ENCODE results near the gene PPP1R3D. TPM values are rescaled to one million over a fixed set of nuclear protein-coding genes. Genes with fewer than 3 reads are reported as not detected.

Gene PPP1R3D
- 0.28 and 0.30 TPM in 2 replicates for total RNA-seq (ENCODE audit: low replicate concordance)

- peaks cover 11% of the 10 kb centered on the region for H3K36me3 Mint-ChIP-seq
- H3K4me1 Mint-ChIP-seq, result peaks cover 38% of the 10 kb centered on the region
- no peak within 1 kb of the TSS for H3K9ac ChIP-seq
Observed at GRCh38 chr20:59940129-59940955, at the start of gene PPP1R3D, which contains the start of gene FAM217B. Gene PPP1R3D, minus strand, starts transcription at chr20:59940305. Its CDS starts 374 bp downstream, at chr20:59939931. Gene FAM217B, plus strand, starts transcription at chr20:59940389. Its CDS starts 3,555 bp downstream, at chr20:59943944.

GRCh38 chr20:59988141-59988540 is 48.0 kb upstream of the PPP1R3D start:
- Histone ChIP-seq H2AFZ (replicated peaks) (no peak overlapping the region), H3K9me3 (ENCODE audit: low read depth) (no peaks in the 10 kb centered on the region), H3K79me2 (ENCODE audit: low read depth) (no peaks in the 10 kb centered on the region), H3K9ac (no peak overlapping the region), H4K20me1 (ENCODE audit: low read depth) (no peaks in the 10 kb centered on the region), H3K4me3 (no peak overlapping the region), H3K27me3 (no peaks in the 10 kb centered on the region), H3F3A (ENCODE audit: low read depth) (no peaks in the 10 kb centered on the region), H3K36me3 (no peaks in the 10 kb centered on the region), H3K27ac (no peak overlapping the region), H3K4me1 (peaks cover 7% of the 10 kb centered on the region), H3K4me2 (peak overlapping the region; percentile 40)
- DNase-seq (ENCODE audit: low spot score), result no peak
- Mint-ChIP-seq H3K4me3 (no peak overlapping the region), H3K27me3 (ENCODE audit: insufficient read depth, low read depth) (peaks cover 4% of the 10 kb centered on the region), H3K4me1 (peaks cover 6% of the 10 kb centered on the region), H3K36me3 (no peaks in the 10 kb centered on the region), H3K27ac (no peak overlapping the region), H3K9me3 (peaks cover 4% of the 10 kb centered on the region)
- TF ChIP-seq EZH2 (IDR thresholded peaks at IDR 0.05) (no peak), CTCF (IDR thresholded peaks at IDR 0.05) (no peak), EZH2phosphoT487 (IDR thresholded peaks at IDR 0.05) (no peak)

More at GRCh38 chr20:59940129-59940955, at the start of gene PPP1R3D, which contains the start of gene FAM217B:
- no peaks in the 10 kb centered on the region for H3K27me3 Mint-ChIP-seq (ENCODE audit: insufficient read depth, low read depth)
- no peaks in the 10 kb centered on the region for H3K9me3 Mint-ChIP-seq
- peak; percentile 91 for DNase-seq (ENCODE audit: low spot score)
- peaks cover 17% of the 10 kb centered on the region for H3F3A ChIP-seq (ENCODE audit: low read depth)
- H3K79me2 ChIP-seq (ENCODE audit: low read depth), result no peaks in the 10 kb centered on the region
- peak within 1 kb of the TSS; percentile 95 for H3K27ac Mint-ChIP-seq
- peaks cover 9% of the 10 kb centered on the region for H3K4me1 ChIP-seq
- H2AFZ ChIP-seq (replicated peaks), result peak within 1 kb of the TSS; percentile 69
- no peak for TF ChIP-seq EZH2 (IDR thresholded peaks at IDR 0.05)
- TF ChIP-seq CTCF (IDR thresholded peaks at IDR 0.05), result peak; percentile 18
- TF ChIP-seq EZH2phosphoT487 (IDR thresholded peaks at IDR 0.05), result peak; percentile 37
- peak within 1 kb of the TSS; percentile 50 for H3K4me3 ChIP-seq
- H3K4me3 Mint-ChIP-seq, result peak within 1 kb of the TSS; percentile 98
- no peaks in the 10 kb centered on the region for H3K9me3 ChIP-seq (ENCODE audit: low read depth)
- no peaks in the 10 kb centered on the region for H4K20me1 ChIP-seq (ENCODE audit: low read depth)
- H3K4me2 ChIP-seq, result peak within 1 kb of the TSS; percentile 71
- peaks cover 48% of the 10 kb centered on the region for H3K27me3 ChIP-seq
- H3K27ac ChIP-seq, result peak within 1 kb of the TSS; percentile 13
- H3K36me3 ChIP-seq, result no peaks in the 10 kb centered on the region

- H3K9me3 Mint-ChIP-seq, result peaks cover 4% of the 10 kb centered on the region
- peaks cover 4% of the 10 kb centered on the region for H3K27me3 Mint-ChIP-seq (ENCODE audit: insufficient read depth, low read depth)
- no peaks in the 10 kb centered on the region for H3K36me3 Mint-ChIP-seq
- H3K9me3 ChIP-seq (ENCODE audit: low read depth), result no peaks in the 10 kb centered on the region
- H2AFZ ChIP-seq (replicated peaks), result no peak overlapping the region
- H3K36me3 ChIP-seq, result no peaks in the 10 kb centered on the region
- no peak overlapping the region for H3K9ac ChIP-seq
- H3K27ac ChIP-seq, result no peak overlapping the region
- no peak overlapping the region for H3K4me3 Mint-ChIP-seq
- H3K27me3 ChIP-seq, result no peaks in the 10 kb centered on the region
- no peaks in the 10 kb centered on the region for H3K79me2 ChIP-seq (ENCODE audit: low read depth)
- TF ChIP-seq EZH2phosphoT487 (IDR thresholded peaks at IDR 0.05), result no peak
- no peak for TF ChIP-seq EZH2 (IDR thresholded peaks at IDR 0.05)
- TF ChIP-seq CTCF (IDR thresholded peaks at IDR 0.05), result no peak
- H3F3A ChIP-seq (ENCODE audit: low read depth), result no peaks in the 10 kb centered on the region
- H3K4me1 Mint-ChIP-seq, result peaks cover 9% of the 10 kb centered on the region
- H3K4me1 ChIP-seq, result peaks cover 7% of the 10 kb centered on the region
- DNase-seq (ENCODE audit: low spot score), result no peak
- H4K20me1 ChIP-seq (ENCODE audit: low read depth), result no peaks in the 10 kb centered on the region
- H3K4me2 ChIP-seq, result no peak overlapping the region
- H3K27ac Mint-ChIP-seq, result no peak overlapping the region
- H3K4me3 ChIP-seq, result no peak overlapping the region
Observed at GRCh38 chr20:59987135-59987534, 47.0 kb upstream of the PPP1R3D start.
